ENCODE data around the gene MYL2. TPM values are rescaled to one million over a fixed set of nuclear protein-coding genes. Genes with fewer than 3 reads are reported as not detected.

MYL2 gene
- total RNA-seq, 1 donor, result not detected

- peak; percentile 69 for DNase-seq (ENCODE audit: insufficient read length, low spot score, missing footprints)
- Histone ChIP-seq H3K36me3 (ENCODE audit: insufficient read depth, low read length) (no peaks in the 10 kb centered on the region), H3K27me3 (ENCODE audit: insufficient read depth, low read length) (no peaks in the 10 kb centered on the region), H3K27ac (ENCODE audit: low read depth, low read length) (no peak overlapping the region), H3K9me3 (ENCODE audit: low read depth, low read length) (no peaks in the 10 kb centered on the region), H3K4me1 (ENCODE audit: insufficient read depth, low read length) (no peaks in the 10 kb centered on the region), H3K4me3 (ENCODE audit: insufficient read depth, low read length) (no peak overlapping the region), H3K4me2 (ENCODE audit: insufficient read depth, low read length) (no peak overlapping the region), H2AFZ (ENCODE audit: low read length) (no peak overlapping the region), H3K79me2 (ENCODE audit: insufficient read depth, low read length) (no peaks in the 10 kb centered on the region), H4K20me1 (ENCODE audit: insufficient read depth, low read length) (no peaks in the 10 kb centered on the region)
- TF ChIP-seq, protein P1, sequence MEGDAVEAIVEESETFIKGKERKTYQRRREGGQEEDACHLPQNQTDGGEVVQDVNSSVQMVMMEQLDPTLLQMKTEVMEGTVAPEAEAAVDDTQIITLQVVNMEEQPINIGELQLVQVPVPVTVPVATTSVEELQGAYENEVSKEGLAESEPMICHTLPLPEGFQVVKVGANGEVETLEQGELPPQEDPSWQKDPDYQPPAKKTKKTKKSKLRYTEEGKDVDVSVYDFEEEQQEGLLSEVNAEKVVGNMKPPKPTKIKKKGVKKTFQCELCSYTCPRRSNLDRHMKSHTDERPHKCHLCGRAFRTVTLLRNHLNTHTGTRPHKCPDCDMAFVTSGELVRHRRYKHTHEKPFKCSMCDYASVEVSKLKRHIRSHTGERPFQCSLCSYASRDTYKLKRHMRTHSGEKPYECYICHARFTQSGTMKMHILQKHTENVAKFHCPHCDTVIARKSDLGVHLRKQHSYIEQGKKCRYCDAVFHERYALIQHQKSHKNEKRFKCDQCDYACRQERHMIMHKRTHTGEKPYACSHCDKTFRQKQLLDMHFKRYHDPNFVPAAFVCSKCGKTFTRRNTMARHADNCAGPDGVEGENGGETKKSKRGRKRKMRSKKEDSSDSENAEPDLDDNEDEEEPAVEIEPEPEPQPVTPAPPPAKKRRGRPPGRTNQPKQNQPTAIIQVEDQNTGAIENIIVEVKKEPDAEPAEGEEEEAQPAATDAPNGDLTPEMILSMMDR (IDR thresholded peaks at IDR 0.05; ENCODE audit: extremely low read depth, low read depth, low read length), result no peak
These were observed 58.6 kb downstream of the MYL2 start for GRCh38 chr12:110861729-110862128.

Other genes with a start within 250 kb of the MYL2 start
- 2.1 and 2.9 TPM in 2 replicates for gene HVCN1, start 231.5 kb downstream of the MYL2 start, total RNA-seq
- gene PPP1CC, start 177.7 kb downstream of the MYL2 start, total RNA-seq, result 107 and 114 TPM in 2 replicates
- not detected in 2 replicates for gene CCDC63, start 73.6 kb downstream of the MYL2 start, total RNA-seq
- not detected in 2 replicates for gene CUX2, start 113.6 kb upstream of the MYL2 start, total RNA-seq

All from osteoblast (primary cell).